HepG2 (cell line): ENCODE results near the gene HOXA1. TPM values are rescaled to one million over a fixed set of nuclear protein-coding genes. Genes with fewer than 3 reads are reported as not detected.

Experiments
- BCL3 ChIP-seq: sonication (generic); formaldehyde crosslinking; IDR thresholded peaks from 2 replicates; pipeline ENCODE4 v1.5.1; 2020; ENCODE audit warnings: mild to moderate bottlenecking, missing genetic modification reagents, moderate library complexity
- GTF2F1 ChIP-seq: fragments of 150-350 bp; IDR thresholded peaks from 2 replicates; pipeline ENCODE4 v1.6.1; 2014; ENCODE audit warnings: low read length
- KLF12 ChIP-seq: sonication (generic); formaldehyde crosslinking; IDR thresholded peaks from 2 replicates; pipeline ENCODE4 v1.4.0; 2020; ENCODE audit warnings: missing genetic modification reagents, borderline replicate concordance
- POLR2G ChIP-seq: fragments of 200-400 bp; formaldehyde crosslinking; IDR thresholded peaks from 2 replicates; pipeline ENCODE4 v1.6.1; 2018; ENCODE audit warnings: mild to moderate bottlenecking, low read depth, low read length, moderate library complexity
- SETDB1 ChIP-seq: sonication (generic); formaldehyde crosslinking; IDR thresholded peaks from 2 replicates; pipeline ENCODE4 v1.5.1; 2020; ENCODE audit warnings: missing genetic modification reagents, mild to moderate bottlenecking, borderline replicate concordance
- TEAD2 ChIP-seq: sonication (generic); formaldehyde crosslinking; IDR thresholded peaks from 2 replicates; pipeline ENCODE4 v1.9.0; 2021; ENCODE audit warnings: missing genetic modification reagents
- XBP1 ChIP-seq: sonication (generic); formaldehyde crosslinking; IDR thresholded peaks from 2 replicates; pipeline ENCODE4 v1.5.0; 2020; ENCODE audit warnings: missing genetic modification reagents
- ZBTB38 ChIP-seq: sonication (generic); formaldehyde crosslinking; IDR thresholded peaks from 2 replicates; pipeline ENCODE4 v1.5.1; 2020; ENCODE audit warnings: mild to moderate bottlenecking, missing genetic modification reagents
- ZFYVE20 ChIP-seq: sonication (generic); formaldehyde crosslinking; IDR thresholded peaks from 2 replicates; pipeline ENCODE4 v1.8.0; 2023; ENCODE audit warnings: low read depth, mild to moderate bottlenecking, moderate library complexity, missing genetic modification reagents, borderline replicate concordance
- ZNF235 ChIP-seq: sonication (generic); formaldehyde crosslinking; IDR thresholded peaks from 2 replicates; pipeline ENCODE4 v1.8.1; 2023; ENCODE audit warnings: mild to moderate bottlenecking, missing genetic modification reagents, borderline replicate concordance
- ZNF430 ChIP-seq: sonication (generic); formaldehyde crosslinking; IDR thresholded peaks from 2 replicates; pipeline ENCODE4 v1.9.0; 2021; ENCODE audit warnings: mild to moderate bottlenecking, missing genetic modification reagents
- ZNF543 ChIP-seq: sonication (generic); formaldehyde crosslinking; IDR thresholded peaks from 2 replicates; pipeline ENCODE4 v1.4.0; 2020; ENCODE audit warnings: mild to moderate bottlenecking, missing genetic modification reagents
- ZNF773 ChIP-seq: sonication (generic); formaldehyde crosslinking; IDR thresholded peaks from 2 replicates; pipeline ENCODE4 v1.4.0; 2020; ENCODE audit warnings: missing genetic modification reagents, borderline replicate concordance
- ZNF878 ChIP-seq: sonication (generic); formaldehyde crosslinking; IDR thresholded peaks from 2 replicates; pipeline ENCODE4 v1.8.1; 2023; ENCODE audit warnings: mild to moderate bottlenecking, missing genetic modification reagents, moderate library complexity
- ZNF879 ChIP-seq: sonication (generic); formaldehyde crosslinking; IDR thresholded peaks from 2 replicates; pipeline ENCODE4 v1.8.1; 2023; ENCODE audit warnings: missing genetic modification reagents
- ZSCAN21 ChIP-seq: sonication (generic); formaldehyde crosslinking; IDR thresholded peaks from 2 replicates; pipeline ENCODE4 v1.8.0; 2022; ENCODE audit warnings: mild to moderate bottlenecking, missing genetic modification reagents, moderate library complexity, borderline replicate concordance
- polyA plus RNA-seq, 8 experiments: library from polyadenylated mRNA; depleted of rRNA in 3 of 8; stranded (reverse) in 7 of 8; unstranded in 1 of 8; fragments of >200 nt; fragmentation: Illumina TruSeq in 4 of 8; extraction: Trizol in 4 of 8; gene quantifications; 2 replicates each; pipeline versions ENCODE4 v1.2.1 to v1.2.3, GENCODE V29; 2011 to 2016; ENCODE audit warnings: low read depth in 4 of 8, missing spikeins in 1 of 8, mixed read lengths in 1 of 8; ENCODE audit not compliant: insufficient read depth in 1 of 8
- total RNA-seq, 5 experiments: library from RNA; depleted of rRNA; stranded (reverse); fragments of >200 nt; fragmentation: Illumina TruSeq; extraction: Trizol; gene quantifications; 2 replicates each; pipeline ENCODE4 v1.2.3, GENCODE V29; 2016; ENCODE audit warnings: low read depth in 1 of 5
- TF ChIP-seq, protein P1 (sequence below): sonication (generic); formaldehyde crosslinking; IDR thresholded peaks from 2 replicates; pipeline ENCODE4 v1.4.0; 2020; ENCODE audit warnings: mild to moderate bottlenecking, missing genetic modification reagents, borderline replicate concordance
- TF ChIP-seq, protein P2 (sequence below): sonication (generic); formaldehyde crosslinking; IDR thresholded peaks from 2 replicates; pipeline ENCODE4 v1.5.0; 2020; ENCODE audit warnings: mild to moderate bottlenecking, missing genetic modification reagents
- TF ChIP-seq, protein P3 (sequence below): IDR thresholded peaks from 2 replicates; pipeline ENCODE4 v1.6.1; 2016; ENCODE audit warnings: mild to moderate bottlenecking, missing biosample characterization, missing genetic modification reagents

Gene HOXA1
- total and polyA plus RNA-seq, 2 of the 13 experiments (the other 11 are each of a cell fraction or from before 2014, with no cell fraction given), result 0.18 to 0.20 TPM

DNA sequence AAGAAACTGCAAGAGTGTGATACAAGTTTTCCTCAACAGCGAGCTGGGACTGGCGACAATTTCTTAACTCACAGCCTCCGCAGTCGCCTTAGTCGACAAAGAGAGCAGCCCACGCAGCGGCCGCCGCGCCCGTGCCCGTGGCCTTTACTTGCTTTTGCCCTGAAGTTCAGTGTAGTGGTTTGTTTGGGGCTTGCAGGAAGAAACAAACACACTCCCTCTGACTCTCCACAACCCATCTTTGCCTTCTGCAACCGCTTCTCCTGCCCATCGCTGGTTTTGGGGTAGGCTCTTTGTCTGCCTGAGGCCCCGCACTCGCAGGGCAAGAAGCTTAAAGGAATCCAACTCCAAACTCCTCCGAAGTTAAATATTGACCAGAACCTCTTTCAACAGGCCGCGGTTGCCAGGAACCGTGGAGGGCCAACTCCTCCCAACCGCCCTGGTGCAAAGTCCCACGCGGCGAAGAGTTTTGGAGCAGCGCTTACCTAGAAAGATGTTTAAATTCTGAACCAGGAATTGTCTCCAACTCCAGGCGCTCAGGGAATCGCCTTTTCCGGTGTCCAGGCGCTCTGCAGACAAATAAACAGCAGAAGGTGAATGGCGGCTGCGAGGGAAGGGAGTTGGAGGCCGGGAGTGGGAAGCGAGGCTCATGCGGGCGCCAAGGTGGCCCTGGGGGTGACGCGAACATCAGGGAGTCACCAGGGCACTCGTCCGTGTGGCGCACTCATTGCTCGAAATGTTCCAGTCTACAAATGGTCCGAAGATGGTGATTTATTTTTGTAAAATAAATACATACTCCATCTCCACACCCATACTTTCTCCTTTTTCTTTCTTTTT is 26.5 kb upstream of the HOXA1 start (continued):
- no peak; the same call in 1 of the 2 replicates for TF ChIP-seq ZNF773 (CRISPR knock-in tag)
- peak; percentile 97 for TF ChIP-seq POLR2G
- no peak for TF ChIP-seq ZFYVE20 (CRISPR knock-in tag)
- TF ChIP-seq XBP1 (CRISPR knock-in tag), result no peak
- TF ChIP-seq ZNF235 (CRISPR knock-in tag), result no peak
- TF ChIP-seq, protein P1, sequence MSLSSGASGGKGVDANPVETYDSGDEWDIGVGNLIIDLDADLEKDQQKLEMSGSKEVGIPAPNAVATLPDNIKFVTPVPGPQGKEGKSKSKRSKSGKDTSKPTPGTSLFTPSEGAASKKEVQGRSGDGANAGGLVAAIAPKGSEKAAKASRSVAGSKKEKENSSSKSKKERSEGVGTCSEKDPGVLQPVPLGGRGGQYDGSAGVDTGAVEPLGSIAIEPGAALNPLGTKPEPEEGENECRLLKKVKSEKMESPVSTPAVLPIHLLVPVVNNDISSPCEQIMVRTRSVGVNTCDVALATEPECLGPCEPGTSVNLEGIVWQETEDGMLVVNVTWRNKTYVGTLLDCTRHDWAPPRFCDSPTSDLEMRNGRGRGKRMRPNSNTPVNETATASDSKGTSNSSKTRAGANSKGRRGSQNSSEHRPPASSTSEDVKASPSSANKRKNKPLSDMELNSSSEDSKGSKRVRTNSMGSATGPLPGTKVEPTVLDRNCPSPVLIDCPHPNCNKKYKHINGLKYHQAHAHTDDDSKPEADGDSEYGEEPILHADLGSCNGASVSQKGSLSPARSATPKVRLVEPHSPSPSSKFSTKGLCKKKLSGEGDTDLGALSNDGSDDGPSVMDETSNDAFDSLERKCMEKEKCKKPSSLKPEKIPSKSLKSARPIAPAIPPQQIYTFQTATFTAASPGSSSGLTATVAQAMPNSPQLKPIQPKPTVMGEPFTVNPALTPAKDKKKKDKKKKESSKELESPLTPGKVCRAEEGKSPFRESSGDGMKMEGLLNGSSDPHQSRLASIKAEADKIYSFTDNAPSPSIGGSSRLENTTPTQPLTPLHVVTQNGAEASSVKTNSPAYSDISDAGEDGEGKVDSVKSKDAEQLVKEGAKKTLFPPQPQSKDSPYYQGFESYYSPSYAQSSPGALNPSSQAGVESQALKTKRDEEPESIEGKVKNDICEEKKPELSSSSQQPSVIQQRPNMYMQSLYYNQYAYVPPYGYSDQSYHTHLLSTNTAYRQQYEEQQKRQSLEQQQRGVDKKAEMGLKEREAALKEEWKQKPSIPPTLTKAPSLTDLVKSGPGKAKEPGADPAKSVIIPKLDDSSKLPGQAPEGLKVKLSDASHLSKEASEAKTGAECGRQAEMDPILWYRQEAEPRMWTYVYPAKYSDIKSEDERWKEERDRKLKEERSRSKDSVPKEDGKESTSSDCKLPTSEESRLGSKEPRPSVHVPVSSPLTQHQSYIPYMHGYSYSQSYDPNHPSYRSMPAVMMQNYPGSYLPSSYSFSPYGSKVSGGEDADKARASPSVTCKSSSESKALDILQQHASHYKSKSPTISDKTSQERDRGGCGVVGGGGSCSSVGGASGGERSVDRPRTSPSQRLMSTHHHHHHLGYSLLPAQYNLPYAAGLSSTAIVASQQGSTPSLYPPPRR, result peak; percentile 79; the same call in 1 of the 2 replicates
- TF ChIP-seq ZSCAN21 (CRISPR knock-in tag), result peak; percentile 63; the same call in 1 of the 2 replicates
- TF ChIP-seq ZNF878 (CRISPR knock-in tag), result peak; percentile 80; the same call in 1 of the 2 replicates
- TF ChIP-seq BCL3, result peak; percentile 53; the same call in 1 of the 2 replicates
- TF ChIP-seq TEAD2 (CRISPR knock-in tag), result 0 out of 2 replicates have a peak, but pooled peaks have one; percentile 16
- TF ChIP-seq SETDB1, result no peak
- TF ChIP-seq ZNF543, result peak; percentile 86
- peak; percentile 91; the same call in 1 of the 2 replicates for TF ChIP-seq ZNF430
- TF ChIP-seq, protein P2, sequence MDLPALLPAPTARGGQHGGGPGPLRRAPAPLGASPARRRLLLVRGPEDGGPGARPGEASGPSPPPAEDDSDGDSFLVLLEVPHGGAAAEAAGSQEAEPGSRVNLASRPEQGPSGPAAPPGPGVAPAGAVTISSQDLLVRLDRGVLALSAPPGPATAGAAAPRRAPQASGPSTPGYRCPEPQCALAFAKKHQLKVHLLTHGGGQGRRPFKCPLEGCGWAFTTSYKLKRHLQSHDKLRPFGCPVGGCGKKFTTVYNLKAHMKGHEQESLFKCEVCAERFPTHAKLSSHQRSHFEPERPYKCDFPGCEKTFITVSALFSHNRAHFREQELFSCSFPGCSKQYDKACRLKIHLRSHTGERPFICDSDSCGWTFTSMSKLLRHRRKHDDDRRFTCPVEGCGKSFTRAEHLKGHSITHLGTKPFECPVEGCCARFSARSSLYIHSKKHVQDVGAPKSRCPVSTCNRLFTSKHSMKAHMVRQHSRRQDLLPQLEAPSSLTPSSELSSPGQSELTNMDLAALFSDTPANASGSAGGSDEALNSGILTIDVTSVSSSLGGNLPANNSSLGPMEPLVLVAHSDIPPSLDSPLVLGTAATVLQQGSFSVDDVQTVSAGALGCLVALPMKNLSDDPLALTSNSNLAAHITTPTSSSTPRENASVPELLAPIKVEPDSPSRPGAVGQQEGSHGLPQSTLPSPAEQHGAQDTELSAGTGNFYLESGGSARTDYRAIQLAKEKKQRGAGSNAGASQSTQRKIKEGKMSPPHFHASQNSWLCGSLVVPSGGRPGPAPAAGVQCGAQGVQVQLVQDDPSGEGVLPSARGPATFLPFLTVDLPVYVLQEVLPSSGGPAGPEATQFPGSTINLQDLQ (CRISPR knock-in tag), result 0 out of 2 replicates have a peak, but pooled peaks have one; percentile 61
- TF ChIP-seq, protein P3, sequence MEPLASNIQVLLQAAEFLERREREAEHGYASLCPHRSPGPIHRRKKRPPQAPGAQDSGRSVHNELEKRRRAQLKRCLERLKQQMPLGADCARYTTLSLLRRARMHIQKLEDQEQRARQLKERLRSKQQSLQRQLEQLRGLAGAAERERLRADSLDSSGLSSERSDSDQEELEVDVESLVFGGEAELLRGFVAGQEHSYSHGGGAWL (CRISPR knock-in tag), result no peak
- no peak for TF ChIP-seq GTF2F1
- 0 out of 2 replicates have a peak, but pooled peaks have one; percentile 35 for TF ChIP-seq KLF12 (CRISPR knock-in tag)
- no peak for TF ChIP-seq ZNF879 (CRISPR knock-in tag)
- TF ChIP-seq ZBTB38, result 0 out of 2 replicates have a peak, but pooled peaks have one; percentile 31
